Naive thymus-derived CD4-positive, alpha-beta T cell (primary cell): ENCODE measurements around the gene COL19A1. TPM values are rescaled to one million over a fixed set of nuclear protein-coding genes. Genes with fewer than 3 reads are reported as not detected.
A peak's percentile ranks its signal among the peaks of the same experiment; 100 is the strongest.

ENCODE experiments used
- ATAC-seq: fragments of 150-1000 bp; cut with Tn5 transposase; 2 replicates; pipeline ENCODE4 v1.10.0; 2021; ENCODE audit warnings: mild to moderate bottlenecking, moderate library complexity
- CTCF ChIA-PET: fragments of 350-600 bp; sonication (Branson Sonifier 250); formaldehyde crosslinking; loops from one replicate; lab custom pipeline; 2021; ENCODE audit warnings: antibody characterized with exemption; lab: Charles Lee
- POLR2A ChIA-PET: fragments of 350-600 bp; sonication (Branson Sonifier 250); formaldehyde crosslinking; loops from one replicate; lab custom pipeline; 2021; ENCODE audit warnings: antibody characterized with exemption, inconsistent platforms; lab: Charles Lee
- DNase-seq, 9 donors: peaks; one replicate each; pipeline versions ENCODE4 v3.0.0 to v3.0.0-alpha.2; 2020 to 2022; ENCODE audit warnings: mixed read lengths in 1 of 9
- H3K27ac ChIP-seq: one replicate; pipeline ENCODE4 v1.7.0; 2013; ENCODE audit warnings: mild to moderate bottlenecking, low read depth, low read length, moderate library complexity
- H3K27me3 ChIP-seq, 2 donors: one replicate each; pipeline ENCODE4 v1.7.0; 2013; ENCODE audit warnings: low read length in 2 of 2, mild to moderate bottlenecking in 2 of 2, moderate library complexity in 2 of 2; ENCODE audit not compliant: control insufficient read depth in 2 of 2, insufficient read depth in 2 of 2
- H3K36me3 ChIP-seq, 3 experiments: 1 replicate in 2 of 3; 2 replicates in 1 of 3; pipeline ENCODE4 v1.7.0; 2013; ENCODE audit warnings: low read length in 3 of 3, mild to moderate bottlenecking in 3 of 3, moderate library complexity in 1 of 3; ENCODE audit not compliant: insufficient read depth in 3 of 3, control insufficient read depth in 2 of 3
- H3K4me1 ChIP-seq, 2 donors: one replicate each; pipeline ENCODE4 v1.7.0; 2013; ENCODE audit warnings: low read length in 2 of 2, mild to moderate bottlenecking in 2 of 2, moderate library complexity in 1 of 2; ENCODE audit not compliant: control insufficient read depth in 2 of 2, insufficient read depth in 2 of 2
- H3K4me3 ChIP-seq: 2 replicates; pipeline ENCODE4 v1.7.0; 2013; ENCODE audit warnings: mild to moderate bottlenecking, low read length
- H3K9me3 ChIP-seq, 3 experiments: 1 replicate in 2 of 3; 2 replicates in 1 of 3; pipeline ENCODE4 v1.7.0; 2013; ENCODE audit warnings: low read length in 3 of 3; ENCODE audit not compliant: control insufficient read depth in 2 of 3
- H3K27ac Mint-ChIP-seq, 9 donors: one replicate each; pipeline ENCODE4 v1.8.0; 2020 to 2022; ENCODE audit warnings: mixed read lengths in 9 of 9, mild to moderate bottlenecking in 8 of 9, moderate library complexity in 5 of 9, inconsistent platforms in 2 of 9
- H3K27me3 Mint-ChIP-seq, 5 donors: one replicate each; pipeline ENCODE4 v1.8.0; 2021 to 2022; ENCODE audit warnings: mixed read lengths in 5 of 5, mild to moderate bottlenecking in 1 of 5
- H3K36me3 Mint-ChIP-seq, 5 donors: one replicate each; pipeline ENCODE4 v1.8.0; 2020 to 2022; ENCODE audit warnings: mixed read lengths in 5 of 5, mild to moderate bottlenecking in 3 of 5, inconsistent platforms in 1 of 5
- H3K4me1 Mint-ChIP-seq, 7 donors: one replicate each; pipeline ENCODE4 v1.8.0; 2020 to 2022; ENCODE audit warnings: mixed read lengths in 7 of 7, mild to moderate bottlenecking in 3 of 7, inconsistent platforms in 1 of 7
- H3K4me3 Mint-ChIP-seq, 10 donors: one replicate each; pipeline ENCODE4 v1.8.0; 2020 to 2022; ENCODE audit warnings: mild to moderate bottlenecking in 10 of 10, mixed read lengths in 10 of 10, moderate library complexity in 6 of 10, inconsistent platforms in 2 of 10
- H3K9me3 Mint-ChIP-seq, 11 donors: one replicate each; pipeline ENCODE4 v1.8.0; 2020 to 2022; ENCODE audit warnings: mixed read lengths in 11 of 11, mild to moderate bottlenecking in 4 of 11, inconsistent platforms in 1 of 11, moderate library complexity in 1 of 11
- intact Hi-C, 2 donors: fragments of 100-400 bp; cut with micrococcal nuclease; formaldehyde crosslinking; loops; one replicate each; pipeline ENCODE4 v1.15.1; 2023
- polyA plus RNA-seq, 2 donors: library from polyadenylated mRNA; unstranded; fragments of 300-500 nt; fragmentation: Illumina TruSeq; gene quantifications; one replicate each; pipeline ENCODE4 v1.2.3, GENCODE V29; 2021
- total RNA-seq, 6 experiments: library from RNA in 5 of 6; stranded (reverse) in 5 of 6; gene quantifications; 1 replicate in 5 of 6; 2 replicates in 1 of 6; pipeline ENCODE4 v1.2.3 and lab custom pipeline; 2021 to 2026

The COL19A1 gene
- total and polyA plus RNA-seq, 7 experiments from 2014 or later = 0.02 to 1.3 (median 0.32) TPM; not detected in 2

GRCh38 chr6:69861986-69862385 is 4.4 kb upstream of the COL19A1 start:
- Mint-ChIP-seq H3K27me3 (peaks cover 0 to 56% (median 13%) of the 10 kb centered on the region in 5 donors), H3K4me1 (peaks cover 9 to 14% (median 11%) of the 10 kb centered on the region in 7 donors), H3K27ac (peak overlapping the region in 1 of 9 donors; percentile 38), H3K9me3 (peaks cover 0 to 9% (median 0%) of the 10 kb centered on the region in 11 donors), H3K36me3 (no peaks in the 10 kb centered on the region), H3K4me3 (no peak overlapping the region)
- peaks cover 0 to 5% of the 10 kb centered on the region in 2 donors for H3K4me1 ChIP-seq
- H3K9me3 ChIP-seq = no peaks in the 10 kb centered on the region
- H3K4me3 ChIP-seq = no peak overlapping the region
- ATAC-seq (no peak), DNase-seq (no peak)
- CTCF ChIA-PET = no interaction called here
- H3K27me3 ChIP-seq = no peaks in the 10 kb centered on the region
- intact Hi-C loops = loop anchor here in 1 of 2 donors (10.0 kb wide), 1 partner anchor 1093 kb away; the partner anchor contains the start of gene B3GAT2
- H3K27ac ChIP-seq = no peak overlapping the region
- H3K36me3 ChIP-seq = no peaks in the 10 kb centered on the region
- POLR2A ChIA-PET = no interaction called here

DNA sequence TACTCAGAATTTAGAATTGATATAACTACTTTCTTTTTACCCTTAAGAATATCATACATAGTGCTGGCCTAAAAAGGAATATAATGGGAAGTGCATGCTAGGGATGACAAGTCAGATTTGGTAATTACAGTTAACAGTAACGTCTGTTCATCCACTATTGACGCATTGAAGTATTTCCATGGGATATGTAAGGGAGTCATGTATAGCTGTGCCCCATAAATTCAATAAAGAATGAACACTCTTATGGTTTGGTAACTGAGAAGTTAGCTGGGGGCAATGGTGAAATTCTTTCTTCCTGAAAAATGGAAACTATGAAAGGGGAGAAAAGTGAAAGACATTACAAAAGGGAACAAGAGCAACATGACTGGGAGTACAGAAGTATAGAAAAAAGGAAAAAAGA is 2.6 kb upstream of the COL19A1 start:
- H3K9me3 Mint-ChIP-seq = peaks cover 0 to 9% (median 0%) of the 10 kb centered on the region in 11 donors
- ChIA-PET POLR2A (no interaction called here), CTCF (no interaction called here)
- peaks cover 0 to 64% (median 9%) of the 10 kb centered on the region in 5 donors for H3K27me3 Mint-ChIP-seq
- Histone ChIP-seq H3K4me1 (peaks cover 5 to 6% of the 10 kb centered on the region in 2 donors), H3K36me3 (no peaks in the 10 kb centered on the region), H3K27me3 (no peaks in the 10 kb centered on the region), H3K4me3 (no peak overlapping the region), H3K27ac (no peak overlapping the region), H3K9me3 (no peaks in the 10 kb centered on the region)
- no peaks in the 10 kb centered on the region for H3K36me3 Mint-ChIP-seq
- peaks cover 15 to 24% (median 20%) of the 10 kb centered on the region in 7 donors for H3K4me1 Mint-ChIP-seq
- intact Hi-C loops = loop anchor here in 1 of 2 donors (10.0 kb wide), 1 partner anchor 1091 kb away; the partner anchor contains the start of gene B3GAT2
- H3K27ac Mint-ChIP-seq = peak overlapping the region in 1 of 9 donors; percentile 3
- ATAC-seq = no peak
- no peak overlapping the region for H3K4me3 Mint-ChIP-seq
- DNase-seq = no peak

GRCh38 chr6:69865126-69865525 is 1.2 kb upstream of the COL19A1 start:
- no peak overlapping the region for H3K27ac ChIP-seq
- peaks cover 15 to 24% (median 20%) of the 10 kb centered on the region in 7 donors for H3K4me1 Mint-ChIP-seq
- H3K9me3 ChIP-seq = no peaks in the 10 kb centered on the region
- H3K36me3 Mint-ChIP-seq = no peaks in the 10 kb centered on the region
- intact Hi-C loops = loop anchor here (5.0 to 10.0 kb wide), 3 partner anchors 48 to 1090 kb away; partner anchors contain the start of genes B3GAT2 (in 1 of the 2) and SMAP1 (in 1 of the 2)
- DNase-seq (no peak), ATAC-seq (no peak)
- peak overlapping the region in 1 of 10 donors; percentile 26 for H3K4me3 Mint-ChIP-seq
- CTCF ChIA-PET = no interaction called here
- no peaks in the 10 kb centered on the region for H3K27me3 ChIP-seq
- no peak overlapping the region for H3K27ac Mint-ChIP-seq
- peaks cover 3 to 69% (median 19%) of the 10 kb centered on the region in 5 donors for H3K27me3 Mint-ChIP-seq
- H3K9me3 Mint-ChIP-seq = peaks cover 0 to under 1% (median 0%) of the 10 kb centered on the region in 11 donors
- POLR2A ChIA-PET = interaction anchor here (0.6 to 1.6 kb wide), 2 partner anchors 18 to 69 kb away, joined by 3 to 5 read pairs; partner anchors contain the start of gene LMBRD1
- H3K4me1 ChIP-seq = peaks cover 5 to 6% of the 10 kb centered on the region in 2 donors
- H3K4me3 ChIP-seq = no peak overlapping the region
- no peaks in the 10 kb centered on the region for H3K36me3 ChIP-seq

- DNase-seq (peak; percentile 42 to 64 (median 55)), ATAC-seq (peak; percentile 84)
- ChIA-PET CTCF (interaction anchor here (0.8 to 1.7 kb wide), 5 partner anchors 12 to 136 kb away, joined by 3 to 5 read pairs (median 4); partner anchors contain the start of gene LMBRD1), POLR2A (interaction anchor here (1.4 kb wide), 1 partner anchor 70 kb away, joined by 5 read pairs; the partner anchor contains the start of gene LMBRD1)
- Mint-ChIP-seq H3K27ac (peak overlapping the region in 7 of 9 donors; percentile 15 to 85 (median 51)), H3K27me3 (peaks cover 8 to 66% (median 34%) of the 10 kb centered on the region in 5 donors), H3K4me1 (peaks cover 15 to 24% (median 20%) of the 10 kb centered on the region in 7 donors), H3K4me3 (peak overlapping the region; percentile 79 to 98 (median 89)), H3K36me3 (no peaks in the 10 kb centered on the region), H3K9me3 (no peaks in the 10 kb centered on the region)
- H3K27me3 ChIP-seq = no peaks in the 10 kb centered on the region
- peak overlapping the region; percentile 55 for H3K4me3 ChIP-seq
- intact Hi-C loops = loop anchor here (1.0 to 10.0 kb wide), 8 partner anchors 32 to 1088 kb away; partner anchors contain the start of genes B3GAT2 (in 1 of the 2) and SMAP1 (in 1 of the 2)
- no peaks in the 10 kb centered on the region for H3K9me3 ChIP-seq
- H3K27ac ChIP-seq = peak overlapping the region; percentile 4
- H3K36me3 ChIP-seq = no peaks in the 10 kb centered on the region
- H3K4me1 ChIP-seq = peaks cover 5 to 6% of the 10 kb centered on the region in 2 donors
Measured at GRCh38 chr6:69866770-69867638, 648 bp downstream of the COL19A1 start.

DNA sequence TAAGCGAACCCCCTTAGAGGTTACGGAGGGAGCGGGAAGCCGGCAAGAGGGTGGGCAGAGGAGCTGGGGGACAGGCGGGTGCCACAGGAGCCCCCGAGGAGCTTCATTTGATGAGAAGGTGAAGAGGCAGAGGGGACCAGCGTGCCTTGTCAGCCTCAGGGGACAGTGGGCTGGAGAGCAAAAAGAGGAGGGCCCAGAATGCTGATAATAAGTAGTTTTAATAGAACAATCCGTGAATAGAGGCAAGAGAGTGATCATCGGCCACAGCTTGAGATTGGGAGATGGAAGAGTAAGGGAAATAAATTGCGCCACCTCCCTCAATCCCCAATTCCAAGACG is 1.3 kb downstream of the COL19A1 start:
- no peaks in the 10 kb centered on the region for H3K9me3 Mint-ChIP-seq
- H3K36me3 ChIP-seq = no peaks in the 10 kb centered on the region
- peak overlapping the region in 2 of 9 donors; percentile 43 to 71 for H3K27ac Mint-ChIP-seq
- POLR2A ChIA-PET = interaction anchor here (1.4 kb wide), 1 partner anchor 71 kb away, joined by 5 read pairs; the partner anchor contains the start of gene LMBRD1
- intact Hi-C loops = loop anchor here (1.0 to 10.0 kb wide), 6 partner anchors 33 to 1087 kb away; partner anchors contain the start of genes B3GAT2 (in 1 of the 2) and SMAP1 (in 1 of the 2)
- peak overlapping the region; percentile 65 to 98 (median 85) for H3K4me3 Mint-ChIP-seq
- peaks cover 5 to 6% of the 10 kb centered on the region in 2 donors for H3K4me1 ChIP-seq
- no peak for ATAC-seq
- DNase-seq = no peak
- H3K27me3 ChIP-seq = no peaks in the 10 kb centered on the region
- no peaks in the 10 kb centered on the region for H3K9me3 ChIP-seq
- peaks cover 15 to 24% (median 20%) of the 10 kb centered on the region in 7 donors for H3K4me1 Mint-ChIP-seq
- H3K27ac ChIP-seq = peak overlapping the region; percentile 4
- H3K4me3 ChIP-seq = peak overlapping the region; percentile 55
- CTCF ChIA-PET = interaction anchor here (0.8 to 1.7 kb wide), 4 partner anchors 13 to 135 kb away, joined by 3 to 5 read pairs (median 4); partner anchors contain the start of gene LMBRD1
- no peaks in the 10 kb centered on the region for H3K36me3 Mint-ChIP-seq
- H3K27me3 Mint-ChIP-seq = peaks cover 8 to 66% (median 34%) of the 10 kb centered on the region in 5 donors

DNA sequence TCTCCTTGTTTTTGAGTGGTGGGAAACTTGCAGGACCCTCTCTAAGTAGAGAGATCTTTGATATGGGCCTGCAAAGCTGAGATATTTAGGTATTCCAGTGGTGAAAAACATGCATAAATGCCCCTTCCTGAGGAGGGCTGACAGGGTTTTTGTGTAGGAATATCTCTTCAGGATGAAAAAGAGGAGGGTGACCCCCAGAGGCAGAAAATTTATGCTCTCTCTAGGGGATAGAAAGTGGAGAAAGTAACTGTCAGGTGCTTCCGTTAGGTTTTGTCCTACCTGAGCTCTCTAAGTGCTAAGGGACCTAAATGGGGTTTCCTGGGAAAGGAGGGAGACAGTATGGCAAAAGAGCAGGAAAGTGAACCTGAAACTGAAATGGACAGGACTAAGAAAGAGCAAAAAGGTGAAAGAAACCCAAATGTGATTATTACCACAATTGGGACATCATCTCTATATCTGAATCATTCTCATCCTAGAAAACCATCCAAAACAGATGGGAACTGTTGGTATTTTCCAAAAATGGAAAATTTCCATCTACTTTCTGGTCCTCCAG is 2.0 kb downstream of the COL19A1 start:
- Histone ChIP-seq H3K27me3 (no peaks in the 10 kb centered on the region), H3K4me3 (no peak overlapping the region), H3K36me3 (no peaks in the 10 kb centered on the region), H3K4me1 (peaks cover 5 to 6% of the 10 kb centered on the region in 2 donors), H3K9me3 (no peaks in the 10 kb centered on the region), H3K27ac (no peak overlapping the region)
- H3K9me3 Mint-ChIP-seq = no peaks in the 10 kb centered on the region
- ATAC-seq (no peak), DNase-seq (no peak)
- peaks cover 8 to 62% (median 34%) of the 10 kb centered on the region in 5 donors for H3K27me3 Mint-ChIP-seq
- POLR2A ChIA-PET = interaction anchor here (1.4 kb wide), 1 partner anchor 71 kb away, joined by 5 read pairs; the partner anchor contains the start of gene LMBRD1
- CTCF ChIA-PET = no interaction called here
- intact Hi-C loops = loop anchor here (5.0 to 10.0 kb wide), 3 partner anchors 51 to 1086 kb away; partner anchors contain the start of genes B3GAT2 (in 1 of the 2) and SMAP1 (in 1 of the 2)
- H3K27ac Mint-ChIP-seq = peak overlapping the region in 1 of 9 donors; percentile 69
- peaks cover 15 to 24% (median 20%) of the 10 kb centered on the region in 7 donors for H3K4me1 Mint-ChIP-seq
- no peaks in the 10 kb centered on the region for H3K36me3 Mint-ChIP-seq
- H3K4me3 Mint-ChIP-seq = peak overlapping the region in 9 of 10 donors; percentile 65 to 98 (median 87)
